CD4-positive, alpha-beta T cell (primary cell): ENCODE measurements around the gene TMEM140. TPM values are rescaled to one million over a fixed set of nuclear protein-coding genes. Genes with fewer than 3 reads are reported as not detected.

ENCODE experiments used
- ATAC-seq: fragments of 200-7000 bp; cut with Tn5 transposase; one replicate; pipeline ENCODE4 v1.10.0; 2022; ENCODE audit warnings: mild to moderate bottlenecking; ENCODE audit not compliant: poor library complexity
- CTCF ChIA-PET: fragments of 350-600 bp; sonication (Branson Sonifier 250); formaldehyde crosslinking; loops from one replicate; lab custom pipeline; 2021; ENCODE audit warnings: antibody characterized with exemption, inconsistent platforms; lab: Charles Lee
- POLR2A ChIA-PET: fragments of 350-600 bp; sonication (Branson Sonifier 250); formaldehyde crosslinking; loops from one replicate; lab custom pipeline; 2021; ENCODE audit warnings: antibody characterized with exemption, inconsistent platforms; lab: Charles Lee
- DNase-seq, 14 experiments: peaks; one replicate each; pipeline ENCODE4 v3.0.0-alpha.2; 2013 to 2020; ENCODE audit warnings: mixed read lengths in 2 of 14
- H3K27ac ChIP-seq, 2 donors: one replicate each; pipeline versions ENCODE4 v1.5.1 to v1.7.0; 2013; ENCODE audit warnings: low read length in 2 of 2, low read depth in 1 of 2, mild to moderate bottlenecking in 1 of 2
- H3K27me3 ChIP-seq, 2 experiments: 1 replicate in 1 of 2; 2 replicates in 1 of 2; pipeline versions ENCODE4 v1.6.1 to v1.7.0; 2013; ENCODE audit warnings: low read length in 2 of 2, control low read depth in 1 of 2, mild to moderate bottlenecking in 1 of 2, moderate library complexity in 1 of 2; ENCODE audit not compliant: insufficient read depth in 2 of 2, control insufficient read depth in 1 of 2
- H3K36me3 ChIP-seq: one replicate; pipeline ENCODE4 v1.6.1; 2013; ENCODE audit warnings: low read length, control low read depth; ENCODE audit not compliant: insufficient read depth
- H3K4me1 ChIP-seq: one replicate; pipeline ENCODE4 v1.6.1; 2013; ENCODE audit warnings: low read length, control low read depth; ENCODE audit not compliant: insufficient read depth
- H3K4me3 ChIP-seq: one replicate; pipeline ENCODE4 v1.5.1; 2013; ENCODE audit warnings: mild to moderate bottlenecking, low read length, moderate library complexity
- H3K9me3 ChIP-seq, 2 experiments: 1 replicate in 1 of 2; 2 replicates in 1 of 2; pipeline versions ENCODE4 v1.6.1 to v1.7.0; 2013; ENCODE audit warnings: low read length in 2 of 2, mild to moderate bottlenecking in 2 of 2, control low read depth in 1 of 2, moderate library complexity in 1 of 2; ENCODE audit not compliant: control insufficient read depth in 1 of 2, insufficient read depth in 1 of 2
- H3K27ac Mint-ChIP-seq: one replicate; pipeline ENCODE4 v1.8.0; 2020; ENCODE audit warnings: mixed read lengths
- H3K27me3 Mint-ChIP-seq: one replicate; pipeline ENCODE4 v1.8.0; 2021; ENCODE audit warnings: mixed read lengths
- H3K36me3 Mint-ChIP-seq: one replicate; pipeline ENCODE4 v1.8.0; 2021; ENCODE audit warnings: low read depth, mixed read lengths
- H3K4me1 Mint-ChIP-seq: one replicate; pipeline ENCODE4 v1.8.0; 2021; ENCODE audit warnings: low read depth, mixed read lengths
- H3K4me3 Mint-ChIP-seq: one replicate; pipeline ENCODE4 v1.8.0; 2020; ENCODE audit warnings: mild to moderate bottlenecking, mixed read lengths
- H3K9me3 Mint-ChIP-seq: one replicate; pipeline ENCODE4 v1.8.0; 2020; ENCODE audit warnings: mixed read lengths
- CTCF ChIP-seq: fragments of 200-600 bp; IDR thresholded peaks from one replicate; pipeline ENCODE4 v1.8.0; 2022; ENCODE audit warnings: antibody characterized with exemption, mild to moderate bottlenecking
- intact Hi-C, 2 experiments: fragments of 100-400 bp; cut with DNase I in 1 of 2; cut with micrococcal nuclease in 1 of 2; formaldehyde crosslinking; loops; one replicate each; pipeline versions ENCODE4 v1.15.1 to v1.9.0; 2023 to 2025; cut with DNase I, micrococcal nuclease
- total RNA-seq, 174 experiments: library from RNA in 2 of 174; stranded (reverse) in 2 of 174; gene quantifications; one replicate each; pipeline ENCODE4 v1.2.3 and lab custom pipeline; 2021 to 2026

The TMEM140 gene
- total RNA-seq, 2 experiments from 2014 or later: 27.7 to 32.2 TPM

GRCh38 chr7:135174941-135175340 is 27.1 kb downstream of the TMEM140 start:
- intact Hi-C loops: loop anchor here in 1 of 2 experiments (5.0 kb wide), 1 partner anchor 543 kb away; no protein-coding TSS in a partner anchor
- Mint-ChIP-seq H3K36me3 (peaks cover 22% of the 10 kb centered on the region), H3K27ac (no peak overlapping the region), H3K27me3 (no peaks in the 10 kb centered on the region), H3K9me3 (peaks cover 8% of the 10 kb centered on the region), H3K4me3 (no peak overlapping the region), H3K4me1 (peaks cover 8% of the 10 kb centered on the region)
- Histone ChIP-seq H3K9me3 (peaks cover 4 to 5% of the 10 kb centered on the region in 2 experiments), H3K36me3 (peaks cover 4% of the 10 kb centered on the region), H3K4me1 (peaks cover 16% of the 10 kb centered on the region), H3K27ac (no peak overlapping the region), H3K4me3 (no peak overlapping the region), H3K27me3 (no peaks in the 10 kb centered on the region)
- DNase-seq: no peak
- ATAC-seq: no peak
- TF ChIP-seq CTCF: no peak
- CTCF ChIA-PET: no interaction called here
- POLR2A ChIA-PET: no interaction called here

DNA sequence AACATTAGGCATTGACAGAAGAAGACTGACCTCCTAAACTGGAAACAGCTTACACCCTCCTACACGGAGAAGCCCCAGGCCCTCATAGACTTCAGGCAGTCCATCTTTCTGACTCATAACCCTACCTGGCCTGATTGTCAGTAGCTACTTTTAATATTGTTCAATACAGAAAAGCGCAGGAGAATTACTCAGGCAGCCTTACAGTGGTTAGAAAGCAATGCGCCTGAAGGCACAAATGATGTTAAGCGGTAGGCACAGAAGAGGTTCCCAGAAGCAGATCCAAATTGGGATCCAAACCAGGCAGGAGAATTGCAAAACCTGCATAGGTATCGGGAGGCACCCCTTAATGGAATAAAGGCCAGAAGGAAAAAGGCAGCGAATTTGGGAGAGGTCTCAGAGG is 28.1 kb downstream of the TMEM140 start:
- H3K27ac Mint-ChIP-seq: no peak overlapping the region
- ATAC-seq: no peak
- intact Hi-C loops: no loop called here

DNA sequence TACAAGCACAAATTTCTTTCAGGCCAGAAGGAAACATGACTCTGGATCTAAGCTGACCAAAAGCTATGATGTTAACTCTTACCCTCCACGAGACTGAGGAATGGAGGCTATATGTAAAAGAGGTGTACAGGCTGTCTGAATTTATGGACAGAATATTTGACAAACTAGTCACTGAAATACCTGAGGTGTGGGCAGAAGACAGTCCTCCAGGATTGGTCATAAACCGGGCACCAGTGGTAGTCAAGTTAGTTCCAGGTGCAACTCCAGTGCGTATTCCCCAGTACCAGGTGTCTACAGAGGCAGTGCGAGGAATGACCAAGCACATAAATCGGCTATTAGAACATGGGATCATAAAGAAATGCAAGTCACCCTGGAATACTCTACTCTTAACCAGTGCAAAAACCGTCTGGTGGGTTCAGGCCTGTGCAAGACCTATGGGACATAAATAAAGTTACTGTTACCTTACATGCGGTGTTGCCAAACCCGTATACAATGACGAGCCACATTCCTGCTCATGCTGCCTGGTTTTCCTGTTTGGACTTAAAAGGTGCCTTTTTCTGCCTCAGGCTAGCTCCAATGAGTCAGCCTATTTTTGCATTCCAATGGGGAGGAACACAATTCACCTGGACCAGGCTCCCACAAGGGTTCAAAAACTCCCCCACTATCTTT is 29.3 kb downstream of the TMEM140 start:
- H3K36me3 Mint-ChIP-seq: peaks cover 40% of the 10 kb centered on the region
- DNase-seq (no peak), ATAC-seq (no peak)
- no peak for TF ChIP-seq CTCF
- intact Hi-C loops: no loop called here
- peaks cover 13% of the 10 kb centered on the region for H3K9me3 Mint-ChIP-seq
- no peaks in the 10 kb centered on the region for H3K27me3 Mint-ChIP-seq
- no peak overlapping the region for H3K4me3 Mint-ChIP-seq
- H3K27ac Mint-ChIP-seq: no peak overlapping the region
- Histone ChIP-seq H3K36me3 (peaks cover 9% of the 10 kb centered on the region), H3K27ac (no peak overlapping the region), H3K4me3 (no peak overlapping the region), H3K4me1 (no peaks in the 10 kb centered on the region), H3K9me3 (peaks cover 9 to 28% of the 10 kb centered on the region in 2 experiments), H3K27me3 (no peaks in the 10 kb centered on the region)
- ChIA-PET POLR2A (no interaction called here), CTCF (no interaction called here)
- no peaks in the 10 kb centered on the region for H3K4me1 Mint-ChIP-seq

More for the DNA sequence above, 28.1 kb downstream of the TMEM140 start:
- no peak overlapping the region for H3K27ac ChIP-seq
- H3K9me3 ChIP-seq: peaks cover 4 to 15% of the 10 kb centered on the region in 2 experiments
- DNase-seq: no peak
- peaks cover 8% of the 10 kb centered on the region for H3K9me3 Mint-ChIP-seq
- H3K4me1 ChIP-seq: peaks cover 11% of the 10 kb centered on the region
- ChIA-PET POLR2A (no interaction called here), CTCF (no interaction called here)
- H3K36me3 Mint-ChIP-seq: peaks cover 31% of the 10 kb centered on the region
- peaks cover 4% of the 10 kb centered on the region for H3K4me1 Mint-ChIP-seq
- no peaks in the 10 kb centered on the region for H3K27me3 Mint-ChIP-seq
- no peak overlapping the region for H3K4me3 Mint-ChIP-seq
- no peaks in the 10 kb centered on the region for H3K27me3 ChIP-seq
- TF ChIP-seq CTCF: no peak
- H3K4me3 ChIP-seq: no peak overlapping the region
- peaks cover 7% of the 10 kb centered on the region for H3K36me3 ChIP-seq
